ENCODE data around the gene SQSTM1.

DNA sequence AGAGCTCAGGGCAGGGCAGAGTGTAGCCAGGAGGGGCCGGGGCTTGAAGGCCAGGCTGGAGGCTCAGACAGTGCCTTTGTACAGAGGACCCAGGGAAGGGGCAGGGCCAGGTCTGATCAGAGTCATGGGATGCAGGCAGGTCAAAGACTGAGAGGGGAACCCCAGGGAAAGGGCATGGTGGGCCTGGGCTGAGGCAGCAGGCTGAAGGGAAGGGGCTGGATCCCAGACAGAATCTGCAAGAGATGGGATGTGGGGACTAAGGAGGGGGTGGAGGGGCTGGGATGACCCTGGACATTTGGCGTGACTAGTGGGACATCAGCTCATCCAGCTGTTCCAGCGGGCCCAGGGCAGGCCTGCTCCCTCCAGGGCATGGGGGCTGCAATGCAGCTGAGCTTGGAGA is 53.4 kb downstream of the SQSTM1 start:
- TF ChIP-seq POLR2A (IDR thresholded peaks at IDR 0.05) (no peak), CTCF (IDR thresholded peaks at IDR 0.05) (no peak)

Data from tibial nerve (tissue), 3 donors.